PC-3 (cell line): ENCODE data around the gene THAP7. TPM values are rescaled to one million over a fixed set of nuclear protein-coding genes. Genes with fewer than 3 reads are reported as not detected.

ENCODE experiments used
- ATAC-seq: fragments of 200-7000 bp; cut with Tn5 transposase; 2 replicates; pipeline ENCODE4 v1.9.1; 2020; ENCODE audit warnings: mild to moderate bottlenecking, moderate library complexity
- BruUV-seq: library from RNA; stranded (reverse); fragments of 400-500 nt; replicated peaks from 2 replicates; lab custom pipeline; 2021; lab: Mats Ljungman, UMichigan
- CTCF ChIA-PET: fragments of 300-600 bp; sonication (Branson Sonifier 250); formaldehyde crosslinking; loops from one replicate; lab custom pipeline; 2022; ENCODE audit warnings: antibody characterized with exemption; lab: Charles Lee
- POLR2A ChIA-PET: fragments of 300-600 bp; sonication (Branson Sonifier 250); formaldehyde crosslinking; loops from one replicate; lab custom pipeline; 2022; ENCODE audit warnings: antibody characterized with exemption; ENCODE audit not compliant: unreplicated experiment; lab: Charles Lee
- DNase-seq: peaks from one replicate; pipeline ENCODE4 v3.0.0-alpha.2; 2015
- H2AFZ ChIP-seq: fragments of 300-600 bp; sonication (generic); 2 replicates; pipeline ENCODE4 v1.6.0; 2016; ENCODE audit warnings: antibody characterized with exemption, low read length
- H3F3A ChIP-seq: fragments of 300-600 bp; sonication (generic); one replicate; pipeline ENCODE4 v1.6.0; 2017; ENCODE audit warnings: antibody characterized with exemption, low read length, control low read depth, mild to moderate bottlenecking; ENCODE audit not compliant: unreplicated experiment
- H3K27ac ChIP-seq: fragments of 300-600 bp; sonication (generic); 2 replicates; pipeline ENCODE4 v1.5.1; 2016; ENCODE audit warnings: mild to moderate bottlenecking, low read length
- H3K27me3 ChIP-seq: fragments of 300-600 bp; sonication (generic); 2 replicates; pipeline ENCODE4 v1.6.1; 2016; ENCODE audit warnings: low read length, mixed read lengths
- H3K36me3 ChIP-seq: fragments of 300-600 bp; sonication (generic); 2 replicates; pipeline ENCODE4 v1.6.1; 2016; ENCODE audit warnings: low read depth, mixed run types, low read length, mixed read lengths
- H3K4me1 ChIP-seq: fragments of 300-600 bp; sonication (generic); 2 replicates; pipeline ENCODE4 v1.5.1; 2016; ENCODE audit warnings: low read length; ENCODE audit not compliant: insufficient read depth
- H3K4me2 ChIP-seq: fragments of 300-600 bp; sonication (generic); 2 replicates; pipeline ENCODE4 v1.6.0; 2016; ENCODE audit warnings: low read length
- H3K4me3 ChIP-seq: fragments of 300-600 bp; sonication (generic); 2 replicates; pipeline ENCODE4 v1.5.1; 2016; ENCODE audit warnings: mild to moderate bottlenecking, low read length, mixed read lengths
- H3K79me2 ChIP-seq: fragments of 300-600 bp; sonication (generic); 2 replicates; pipeline ENCODE4 v1.6.1; 2017; ENCODE audit warnings: low read length, mixed read lengths
- H3K9ac ChIP-seq: fragments of 300-600 bp; sonication (generic); 2 replicates; pipeline ENCODE4 v1.6.0; 2016; ENCODE audit warnings: mild to moderate bottlenecking, low read length
- H3K9me2 ChIP-seq: fragments of 300-600 bp; sonication (generic); replicated peaks from 2 replicates; pipeline ENCODE4 v1.6.1; 2016; ENCODE audit warnings: mixed run types, low read length, mixed read lengths
- H3K9me3 ChIP-seq: fragments of 300-600 bp; sonication (generic); 2 replicates; pipeline ENCODE4 v1.6.1; 2016; ENCODE audit warnings: low read length, mixed read lengths
- H4K20me1 ChIP-seq: fragments of 300-600 bp; sonication (generic); 2 replicates; pipeline ENCODE4 v1.6.1; 2016; ENCODE audit warnings: low read length, mixed read lengths
- EZH2 ChIP-seq: fragments of 300-600 bp; sonication (generic); IDR thresholded peaks from one replicate; pipeline ENCODE4 v1.6.1; 2017; ENCODE audit warnings: antibody characterized with exemption, mild to moderate bottlenecking, low read length; ENCODE audit not compliant: unreplicated experiment
- EZH2phosphoT487 ChIP-seq: fragments of 300-600 bp; sonication (generic); IDR thresholded peaks from 2 replicates; pipeline ENCODE4 v1.6.1; 2018; ENCODE audit warnings: mild to moderate bottlenecking, antibody characterized with exemption, low read length, borderline replicate concordance
- intact Hi-C: fragments of 100-400 bp; cut with micrococcal nuclease; formaldehyde crosslinking; loops from 2 replicates; pipeline ENCODE4 v1.9.0; 2023
- total RNA-seq: library from RNA; depleted of rRNA; stranded (reverse); fragments of >200 nt; gene quantifications from 2 replicates; pipeline ENCODE4 v1.2.3, GENCODE V29; 2014
- TF ChIP-seq, protein P1 (sequence below): fragments of 300-600 bp; sonication (generic); conservative IDR thresholded peaks from 2 replicates; pipeline ENCODE4 v1.5.1; 2017; ENCODE audit warnings: antibody characterized with exemption, low read depth, mild to moderate bottlenecking, low read length

Gene THAP7
- total RNA-seq, 1 experiment from 2014 or later = 43.0 TPM

DNA sequence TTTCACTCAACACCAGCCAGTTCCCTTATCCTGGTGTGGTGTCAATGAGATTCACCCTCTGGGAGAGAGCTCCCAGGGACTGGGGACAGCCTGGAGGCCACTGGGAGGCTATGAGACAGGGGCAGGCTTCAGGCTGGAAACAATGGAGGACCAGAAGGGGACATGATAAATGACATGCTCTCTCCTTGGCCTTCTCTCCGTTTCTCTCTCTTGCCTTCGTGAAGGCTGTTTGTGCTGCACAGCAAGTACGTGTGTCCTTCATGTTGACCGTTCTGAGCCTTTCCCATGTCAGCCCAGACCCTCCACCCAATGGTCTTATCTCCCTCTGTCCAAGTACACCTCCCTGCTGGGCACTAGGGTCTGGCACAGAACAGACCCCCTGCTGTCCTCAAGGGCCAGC is 21.4 kb downstream of the THAP7 start:
- DNase-seq = no peak
- intact Hi-C loops = no loop called here
- ATAC-seq = no peak
- POLR2A ChIA-PET = no interaction called here
- H3K27ac ChIP-seq = no peak overlapping the region
- TF ChIP-seq EZH2 (no peak), EZH2phosphoT487 (no peak)
- TF ChIP-seq, protein P1, sequence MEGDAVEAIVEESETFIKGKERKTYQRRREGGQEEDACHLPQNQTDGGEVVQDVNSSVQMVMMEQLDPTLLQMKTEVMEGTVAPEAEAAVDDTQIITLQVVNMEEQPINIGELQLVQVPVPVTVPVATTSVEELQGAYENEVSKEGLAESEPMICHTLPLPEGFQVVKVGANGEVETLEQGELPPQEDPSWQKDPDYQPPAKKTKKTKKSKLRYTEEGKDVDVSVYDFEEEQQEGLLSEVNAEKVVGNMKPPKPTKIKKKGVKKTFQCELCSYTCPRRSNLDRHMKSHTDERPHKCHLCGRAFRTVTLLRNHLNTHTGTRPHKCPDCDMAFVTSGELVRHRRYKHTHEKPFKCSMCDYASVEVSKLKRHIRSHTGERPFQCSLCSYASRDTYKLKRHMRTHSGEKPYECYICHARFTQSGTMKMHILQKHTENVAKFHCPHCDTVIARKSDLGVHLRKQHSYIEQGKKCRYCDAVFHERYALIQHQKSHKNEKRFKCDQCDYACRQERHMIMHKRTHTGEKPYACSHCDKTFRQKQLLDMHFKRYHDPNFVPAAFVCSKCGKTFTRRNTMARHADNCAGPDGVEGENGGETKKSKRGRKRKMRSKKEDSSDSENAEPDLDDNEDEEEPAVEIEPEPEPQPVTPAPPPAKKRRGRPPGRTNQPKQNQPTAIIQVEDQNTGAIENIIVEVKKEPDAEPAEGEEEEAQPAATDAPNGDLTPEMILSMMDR = no peak
- no peak overlapping the region for H3K4me2 ChIP-seq
- H3K9me3 ChIP-seq = no peaks in the 10 kb centered on the region
- no peak overlapping the region for H2AFZ ChIP-seq
- H3K9ac ChIP-seq = no peak overlapping the region
- no peaks in the 10 kb centered on the region for H3K9me2 ChIP-seq
- H3K79me2 ChIP-seq = peaks cover 16% of the 10 kb centered on the region
- H3K36me3 ChIP-seq = no peaks in the 10 kb centered on the region
- H3F3A ChIP-seq = no peaks in the 10 kb centered on the region
- CTCF ChIA-PET = no interaction called here
- BruUV-seq = no TSS peak
- H4K20me1 ChIP-seq = no peaks in the 10 kb centered on the region
- H3K4me3 ChIP-seq = no peak overlapping the region
- H3K4me1 ChIP-seq = peaks cover 13% of the 10 kb centered on the region
- no peaks in the 10 kb centered on the region for H3K27me3 ChIP-seq

DNA sequence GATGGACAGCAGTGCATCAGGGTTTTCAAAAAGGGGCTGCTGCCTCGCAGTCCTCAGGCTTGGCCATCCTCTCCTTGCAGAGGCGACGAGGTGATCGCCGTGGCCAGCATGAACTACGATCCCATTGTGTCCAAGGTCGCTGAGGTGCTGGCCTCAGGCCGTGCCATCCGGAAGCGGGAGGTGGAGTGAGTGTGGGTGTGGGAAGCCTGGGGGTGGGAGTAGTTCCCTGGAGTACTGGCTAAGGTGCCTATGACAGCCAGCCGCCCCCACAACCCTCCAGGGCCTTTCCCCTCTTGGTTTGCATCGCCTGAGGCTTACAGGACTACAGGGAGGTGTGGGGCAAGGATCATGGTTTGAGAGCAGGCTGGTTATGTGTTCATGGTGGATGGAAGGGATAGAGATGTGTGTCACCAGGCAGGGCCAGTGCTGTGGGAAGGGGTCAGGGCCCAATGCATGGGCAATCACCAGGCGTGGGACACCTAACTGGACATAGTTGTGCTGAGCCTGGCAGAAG is 21.9 kb downstream of the THAP7 start:
- Histone ChIP-seq H2AFZ (no peak overlapping the region), H3F3A (no peaks in the 10 kb centered on the region), H3K4me1 (peaks cover 13% of the 10 kb centered on the region), H4K20me1 (no peaks in the 10 kb centered on the region), H3K4me3 (no peak overlapping the region), H3K4me2 (no peak overlapping the region), H3K36me3 (no peaks in the 10 kb centered on the region), H3K9me3 (no peaks in the 10 kb centered on the region), H3K27me3 (no peaks in the 10 kb centered on the region), H3K9ac (no peak overlapping the region), H3K79me2 (peaks cover 16% of the 10 kb centered on the region), H3K9me2 (no peaks in the 10 kb centered on the region), H3K27ac (no peak overlapping the region)
- ATAC-seq (no peak), DNase-seq (no peak)
- TF ChIP-seq, protein P1 = no peak
- no peak for TF ChIP-seq EZH2phosphoT487
- TF ChIP-seq EZH2 = no peak
- intact Hi-C loops = no loop called here
- BruUV-seq = no TSS peak
- ChIA-PET CTCF (no interaction called here), POLR2A (no interaction called here)

DNA sequence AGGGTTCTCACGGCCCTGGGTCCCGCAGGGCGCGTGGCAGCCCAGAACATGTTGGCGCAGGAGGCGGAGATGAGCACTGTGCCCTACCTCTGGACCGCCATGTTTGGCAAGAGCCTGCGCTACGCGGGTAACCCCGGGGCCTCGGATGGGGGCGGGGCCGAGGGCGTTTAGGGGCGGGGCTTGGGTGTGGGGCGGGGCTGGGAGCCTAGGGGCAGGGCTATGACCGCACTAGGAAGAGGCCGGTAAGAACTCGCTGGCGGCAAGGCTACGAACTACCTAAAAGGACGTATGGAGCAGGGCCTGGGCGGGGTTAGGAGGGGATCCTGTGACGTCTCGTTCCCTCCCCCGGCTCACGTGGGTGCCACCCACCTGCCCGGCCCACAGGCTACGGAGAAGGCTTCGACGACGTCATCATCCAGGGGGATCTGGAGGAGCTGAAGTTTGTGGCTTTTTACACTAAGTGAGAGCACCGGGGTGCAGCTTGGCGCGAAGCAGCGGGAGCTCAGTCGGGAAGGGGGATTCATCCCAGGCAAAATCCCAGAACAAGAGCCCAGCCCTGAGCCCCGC is 22.6 kb downstream of the THAP7 start:
- Histone ChIP-seq H3K27ac (no peak overlapping the region), H3K4me1 (peaks cover 13% of the 10 kb centered on the region), H3K27me3 (no peaks in the 10 kb centered on the region), H3K36me3 (no peaks in the 10 kb centered on the region), H3K9me2 (no peaks in the 10 kb centered on the region), H3K79me2 (peaks cover 16% of the 10 kb centered on the region), H3K9ac (no peak overlapping the region), H3K4me2 (no peak overlapping the region), H4K20me1 (no peaks in the 10 kb centered on the region), H3K9me3 (no peaks in the 10 kb centered on the region), H2AFZ (no peak overlapping the region), H3K4me3 (no peak overlapping the region), H3F3A (no peaks in the 10 kb centered on the region)
- TF ChIP-seq, protein P1 = no peak
- TF ChIP-seq EZH2phosphoT487 = no peak
- TF ChIP-seq EZH2 = no peak
- ATAC-seq = no peak
- DNase-seq = no peak
- intact Hi-C loops = no loop called here
- ChIA-PET CTCF (no interaction called here), POLR2A (no interaction called here)
- no TSS peak for BruUV-seq
